ENCODE data around the gene FMN2.

Gene FMN2

GRCh38 chr1:240094041-240094722 is 2.5 kb downstream of the FMN2 start:
- Histone ChIP-seq H3K9me2 (replicated peaks; ENCODE audit: insufficient read depth, low read length) (no peaks in the 10 kb centered on the region), H3K4me2 (ENCODE audit: low read depth, low read length, poor library complexity, severe bottlenecking) (no peak overlapping the region), H3K4me3 (ENCODE audit: insufficient read depth, low read length, poor library complexity, severe bottlenecking) (no peak overlapping the region), H3K9me3 (ENCODE audit: insufficient read depth, low read length) (no peaks in the 10 kb centered on the region), H3F3A (ENCODE audit: insufficient read depth) (no peaks in the 10 kb centered on the region), H3K9ac (ENCODE audit: low read length) (no peak overlapping the region), H3K27ac (ENCODE audit: low read depth, low read length) (no peak overlapping the region), H2AFZ (ENCODE audit: low read depth, low read length, severe bottlenecking) (no peak overlapping the region), H3K27me3 (ENCODE audit: low read length) (no peaks in the 10 kb centered on the region), H4K20me1 (ENCODE audit: low read depth, low read length) (no peaks in the 10 kb centered on the region), H3K79me2 (ENCODE audit: insufficient read depth, low read length) (no peaks in the 10 kb centered on the region), H3K36me3 (ENCODE audit: low read length) (no peaks in the 10 kb centered on the region)
- TF ChIP-seq EZH2phosphoT487 (conservative IDR thresholded peaks at IDR 0.05; ENCODE audit: low read length) (no peak), CTCF (IDR thresholded peaks at IDR 0.05; ENCODE audit: insufficient read depth, low read length, poor library complexity, severe bottlenecking) (no peak)

- Histone ChIP-seq H3K27ac (ENCODE audit: low read depth, low read length) (no peak overlapping the region), H3K4me3 (ENCODE audit: insufficient read depth, low read length, poor library complexity, severe bottlenecking) (no peak overlapping the region), H4K20me1 (ENCODE audit: low read depth, low read length) (no peaks in the 10 kb centered on the region), H3K79me2 (ENCODE audit: insufficient read depth, low read length) (no peaks in the 10 kb centered on the region), H3F3A (ENCODE audit: insufficient read depth) (no peaks in the 10 kb centered on the region), H3K36me3 (ENCODE audit: low read length) (no peaks in the 10 kb centered on the region), H2AFZ (ENCODE audit: low read depth, low read length, severe bottlenecking) (no peak overlapping the region), H3K9me3 (ENCODE audit: insufficient read depth, low read length) (no peaks in the 10 kb centered on the region), H3K9me2 (replicated peaks; ENCODE audit: insufficient read depth, low read length) (no peaks in the 10 kb centered on the region), H3K27me3 (ENCODE audit: low read length) (no peaks in the 10 kb centered on the region), H3K9ac (ENCODE audit: low read length) (no peak overlapping the region), H3K4me2 (ENCODE audit: low read depth, low read length, poor library complexity, severe bottlenecking) (no peak overlapping the region)
- no peak for TF ChIP-seq EZH2phosphoT487 (conservative IDR thresholded peaks at IDR 0.05; ENCODE audit: low read length)
- no peak for TF ChIP-seq CTCF (IDR thresholded peaks at IDR 0.05; ENCODE audit: insufficient read depth, low read length, poor library complexity, severe bottlenecking)
Measured at GRCh38 chr1:240096974-240097373, 5.3 kb downstream of the FMN2 start.

GRCh38 chr1:240098534-240098933 is 6.9 kb downstream of the FMN2 start:
- H3K4me2 ChIP-seq (ENCODE audit: low read depth, low read length, poor library complexity, severe bottlenecking): no peak overlapping the region
- no peak overlapping the region for H3K27ac ChIP-seq (ENCODE audit: low read depth, low read length)
- TF ChIP-seq EZH2phosphoT487 (conservative IDR thresholded peaks at IDR 0.05; ENCODE audit: low read length) (no peak), CTCF (IDR thresholded peaks at IDR 0.05; ENCODE audit: insufficient read depth, low read length, poor library complexity, severe bottlenecking) (no peak)
- no peaks in the 10 kb centered on the region for H4K20me1 ChIP-seq (ENCODE audit: low read depth, low read length)
- H3K9me3 ChIP-seq (ENCODE audit: insufficient read depth, low read length): no peaks in the 10 kb centered on the region
- no peaks in the 10 kb centered on the region for H3K36me3 ChIP-seq (ENCODE audit: low read length)
- H3F3A ChIP-seq (ENCODE audit: insufficient read depth): no peaks in the 10 kb centered on the region
- H3K27me3 ChIP-seq (ENCODE audit: low read length): no peaks in the 10 kb centered on the region
- H3K79me2 ChIP-seq (ENCODE audit: insufficient read depth, low read length): no peaks in the 10 kb centered on the region
- no peaks in the 10 kb centered on the region for H3K9me2 ChIP-seq (replicated peaks; ENCODE audit: insufficient read depth, low read length)
- no peak overlapping the region for H3K9ac ChIP-seq (ENCODE audit: low read length)
- no peak overlapping the region for H3K4me3 ChIP-seq (ENCODE audit: insufficient read depth, low read length, poor library complexity, severe bottlenecking)
- no peak overlapping the region for H2AFZ ChIP-seq (ENCODE audit: low read depth, low read length, severe bottlenecking)

Data from SU-DHL-6 (cell line).